ENCODE results near the gene STAC3.

- no peak for TF ChIP-seq CTCF (IDR thresholded peaks at IDR 0.05; ENCODE audit: insufficient read depth, low read length, poor library complexity, severe bottlenecking)
- no peak for TF ChIP-seq EZH2phosphoT487 (conservative IDR thresholded peaks at IDR 0.05; ENCODE audit: low read length)
Observed at GRCh38 chr12:57266681-57267080, 15.7 kb upstream of the STAC3 start.

All from SU-DHL-6 (cell line).